Amygdala (tissue), 56 donors: ENCODE results near the gene WNT3.
"Not testable (repeated sequence)": the region's sequence is repeated elsewhere in the genome, so short reads cannot be mapped to it uniquely, and the experiment has no call there.

ENCODE experiments used
- DNase-seq, 56 donors: peaks; one replicate each; lab custom pipeline; 2025; lab: John Stamatoyannopoulos, UW

The WNT3 gene

GRCh38 chr17:46769531-46770438, 48.7 kb downstream of the WNT3 start:
- no peak for DNase-seq

GRCh38 chr17:46768896-46769295, 49.6 kb downstream of the WNT3 start:
- DNase-seq, result not testable (repeated sequence)

GRCh38 chr17:46768540-46768870, 50.0 kb downstream of the WNT3 start:
- no peak for DNase-seq

GRCh38 chr17:46766493-46767491, 51.7 kb downstream of the WNT3 start:
- no peak for DNase-seq

- no peak for DNase-seq
Measured at GRCh38 chr17:46765453-46765852, 53.0 kb downstream of the WNT3 start.

- peak in 13 of 56 donors; percentile 8 to 45 (median 28) for DNase-seq
Measured at GRCh38 chr17:46764709-46765401, 53.6 kb downstream of the WNT3 start.

GRCh38 chr17:46764000-46764708, 54.3 kb downstream of the WNT3 start:
- no peak for DNase-seq

- no peak for DNase-seq
Measured at GRCh38 chr17:46763416-46763815, 55.1 kb downstream of the WNT3 start.

GRCh38 chr17:46759141-46759540, 59.4 kb downstream of the WNT3 start:
- DNase-seq, result no peak

- no peak for DNase-seq
Measured at GRCh38 chr17:46758614-46759013, 59.9 kb downstream of the WNT3 start.

GRCh38 chr17:46757588-46757987, 60.9 kb downstream of the WNT3 start:
- DNase-seq, result not testable (repeated sequence)

- DNase-seq, result no peak
Measured at GRCh38 chr17:46756861-46757260, 61.6 kb downstream of the WNT3 start.

- no peak for DNase-seq
Measured at GRCh38 chr17:46756081-46756735, 62.3 kb downstream of the WNT3 start.

GRCh38 chr17:46753776-46754175, 64.7 kb downstream of the WNT3 start:
- DNase-seq, result no peak

- DNase-seq, result no peak
Measured at GRCh38 chr17:46751425-46751824, 67.1 kb downstream of the WNT3 start.

GRCh38 chr17:46745376-46745775, 73.1 kb downstream of the WNT3 start:
- no peak for DNase-seq

GRCh38 chr17:46744441-46744840, 74.1 kb downstream of the WNT3 start:
- no peak for DNase-seq

GRCh38 chr17:46742565-46743270, 75.8 kb downstream of the WNT3 start:
- no peak for DNase-seq
